GM15510 (cell line): Measurements from ENCODE around the gene RSRC2.

Experiments
- POLR2A ChIP-seq: IDR thresholded peaks from 3 replicates; pipeline ENCODE4 v1.6.1; 2011; ENCODE audit warnings: borderline replicate concordance; ENCODE audit not compliant: insufficient read length; ENCODE audit errors: extremely low read depth

RSRC2 gene

GRCh38 chr12:122467983-122468382, 58.8 kb downstream of the RSRC2 start:
- no peak for TF ChIP-seq POLR2A

DNA sequence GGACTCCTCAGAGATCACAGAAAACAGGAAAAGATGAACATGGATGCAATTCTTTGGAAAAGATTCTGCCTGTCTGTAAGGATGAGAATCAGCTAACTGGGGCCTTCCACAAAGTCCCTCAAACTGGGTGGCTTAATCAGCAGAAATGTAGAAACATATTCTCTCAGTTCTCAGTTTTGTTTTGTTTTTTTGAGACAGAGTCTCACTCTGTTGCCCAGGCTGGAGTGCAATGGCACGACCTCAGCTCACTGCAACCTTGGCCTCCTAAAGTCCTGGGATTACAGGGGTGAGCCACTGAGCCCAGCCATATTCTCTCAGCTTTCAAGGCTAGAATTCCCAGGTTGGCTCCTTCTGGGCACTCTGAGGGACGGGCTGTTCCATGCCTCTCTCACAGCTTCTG, 66.1 kb downstream of the RSRC2 start:
- no peak for TF ChIP-seq POLR2A

- TF ChIP-seq POLR2A: no peak
These were observed 66.7 kb downstream of the RSRC2 start for GRCh38 chr12:122460061-122460460.

DNA sequence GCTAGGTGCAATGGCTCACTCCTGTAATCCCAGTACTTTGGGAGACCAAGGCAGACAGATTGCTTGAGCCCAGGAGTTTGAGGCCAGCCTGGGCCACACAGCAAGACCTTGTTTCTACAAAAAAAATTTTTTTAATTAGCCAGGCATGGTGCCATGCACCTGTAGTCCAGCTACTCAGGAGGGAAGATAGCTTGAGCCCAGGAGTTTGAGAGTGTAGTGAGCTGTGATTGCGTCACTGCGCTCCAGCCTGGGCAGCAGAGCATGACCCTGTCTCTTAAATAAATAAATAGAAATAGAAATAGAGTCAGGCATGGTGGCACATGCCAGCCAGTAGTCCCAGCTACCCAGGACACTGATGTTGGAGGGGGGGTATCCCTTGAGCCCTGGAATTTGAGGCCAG, 67.5 kb downstream of the RSRC2 start:
- TF ChIP-seq POLR2A: no peak

DNA sequence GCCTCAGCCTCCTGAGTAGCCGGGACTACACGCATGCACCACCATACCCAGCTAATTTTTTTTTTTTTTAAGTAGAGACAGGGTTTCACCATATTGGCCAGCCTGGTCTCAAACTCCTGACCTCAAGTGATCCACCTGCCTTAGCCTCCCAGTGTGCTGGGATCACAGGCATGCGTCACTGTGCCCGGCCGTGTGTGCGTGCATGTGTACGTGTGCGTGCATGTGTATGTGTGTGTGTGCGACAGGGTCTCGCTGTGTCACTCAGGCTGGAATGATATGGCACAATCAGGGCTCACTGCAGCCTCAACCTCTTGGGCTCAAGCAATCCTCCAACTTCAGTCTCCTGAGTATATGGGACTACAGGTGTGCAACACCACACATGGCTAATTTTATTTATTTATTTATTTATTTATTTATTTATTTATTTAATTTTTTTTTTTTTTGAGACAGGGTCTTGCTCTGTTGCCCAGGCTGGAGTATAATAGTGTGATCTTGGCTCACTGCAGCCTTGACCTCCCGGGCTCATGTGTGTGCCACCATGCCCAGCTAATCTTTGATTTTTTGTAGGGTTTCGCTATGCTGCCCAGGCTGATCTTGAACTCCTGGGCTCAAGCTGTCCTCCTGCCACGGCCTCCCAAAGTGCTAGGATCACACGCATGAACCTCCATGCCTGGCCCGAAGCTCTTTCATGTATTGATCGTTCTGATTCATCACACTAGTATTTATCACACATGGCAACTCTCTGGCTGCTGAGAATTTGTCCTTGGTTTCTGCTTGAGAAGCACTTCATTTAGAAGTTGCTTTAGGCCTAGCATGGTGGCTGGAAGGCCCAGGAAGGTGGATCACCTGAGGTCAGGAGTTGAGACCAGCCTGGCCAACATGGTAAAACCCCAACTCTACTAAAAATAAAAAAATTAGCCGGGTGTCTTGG, 68.4 kb downstream of the RSRC2 start:
- no peak for TF ChIP-seq POLR2A

DNA sequence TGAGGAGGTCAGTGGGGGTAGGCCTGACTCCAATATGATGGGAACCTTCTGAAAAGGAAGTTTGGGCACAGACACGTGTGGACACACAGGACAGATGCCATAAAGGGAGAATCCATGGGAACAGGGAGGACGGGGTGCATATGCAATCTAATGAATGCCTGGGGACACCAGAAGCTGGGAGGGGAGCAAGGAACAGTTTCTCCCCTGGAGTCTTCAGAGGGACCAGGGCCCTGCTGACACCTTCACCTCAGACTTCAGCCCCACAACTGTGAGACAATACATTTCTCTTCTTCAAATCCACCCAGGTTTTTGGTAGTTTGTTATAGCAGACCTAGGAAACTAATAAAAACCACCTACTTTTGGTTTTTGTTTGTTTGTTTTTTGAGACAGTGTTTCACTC, 69.1 kb downstream of the RSRC2 start:
- TF ChIP-seq POLR2A: no peak

DNA sequence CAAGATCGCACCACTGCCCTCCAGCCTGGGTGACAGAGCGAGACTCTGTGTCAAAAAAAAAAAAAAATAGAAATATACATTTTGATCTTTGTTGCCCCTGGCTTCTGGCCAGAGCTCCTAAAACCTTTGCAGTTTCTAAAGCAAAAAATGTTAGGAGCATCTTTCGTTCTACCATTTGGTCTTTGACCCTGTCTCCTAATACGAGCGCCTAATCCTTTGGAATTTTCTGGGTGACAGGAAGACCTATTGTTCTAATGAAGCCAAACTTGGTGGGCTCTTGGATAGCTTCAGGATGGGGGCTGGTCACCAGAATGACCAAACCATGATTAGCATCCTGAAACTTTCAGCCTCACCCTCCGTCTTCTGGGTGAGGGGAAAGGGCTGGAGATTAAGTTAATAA, 72.0 kb downstream of the RSRC2 start:
- no peak for TF ChIP-seq POLR2A

- no peak for TF ChIP-seq POLR2A
These were observed 72.5 kb downstream of the RSRC2 start for GRCh38 chr12:122454250-122454721.
